ENCODE data around the gene PRM1.

The PRM1 gene, protein sequence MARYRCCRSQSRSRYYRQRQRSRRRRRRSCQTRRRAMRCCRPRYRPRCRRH

DNA sequence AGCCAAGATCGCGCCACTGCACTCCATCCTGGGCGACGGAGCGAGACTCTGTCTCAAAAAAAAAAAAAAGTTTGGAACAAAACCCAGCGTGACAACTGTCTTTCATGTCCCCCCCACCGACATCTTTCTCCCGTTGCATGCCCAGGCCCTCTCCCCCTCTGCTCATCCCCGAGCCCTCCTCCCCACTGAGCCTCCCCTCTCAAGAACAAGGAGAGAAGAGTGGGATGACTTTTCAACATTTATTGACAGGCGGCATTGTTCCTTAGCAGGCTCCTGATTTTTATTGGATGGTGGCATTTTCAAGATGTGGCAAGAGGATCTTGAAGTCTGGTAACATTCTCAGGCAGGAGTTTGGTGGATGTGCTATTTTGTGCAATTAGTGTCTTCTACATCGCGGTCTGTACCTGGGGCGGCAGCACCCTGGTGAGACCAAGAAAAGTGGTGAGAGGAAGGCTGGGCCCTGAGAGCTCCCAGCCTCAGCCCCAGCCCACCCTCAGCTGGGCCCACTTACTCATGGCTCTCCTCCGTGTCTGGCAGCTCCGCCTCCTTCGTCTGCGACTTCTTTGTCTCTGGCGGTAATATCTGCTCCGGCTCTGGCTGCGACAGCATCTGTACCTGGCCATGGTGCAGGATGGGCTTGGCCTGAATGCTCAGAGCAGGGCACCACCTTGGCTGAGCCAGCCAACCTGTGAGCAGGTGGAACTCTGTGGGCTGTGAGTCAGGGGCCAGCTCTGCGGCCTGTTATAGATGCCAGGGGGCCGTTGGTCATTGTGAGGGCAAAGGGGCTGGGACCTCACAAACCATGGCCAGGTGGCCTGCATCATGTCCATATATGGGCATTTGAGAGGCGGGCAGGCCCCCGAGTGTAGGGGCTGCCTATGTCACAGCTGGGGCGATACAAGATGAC lies at the start of gene PRM1:
Gene PRM1 (minus strand): TSS at position 715 of the 907 bp plus-strand sequence. CDS start 92 bp downstream, at position 623.
- DNase-seq, result no peak

- no peak for DNase-seq
Measured at GRCh38 chr16:11330526-11331237, 49.6 kb upstream of the PRM1 start.

GRCh38 chr16:11329891-11330290 lies 48.8 kb upstream of the PRM1 start:
- DNase-seq, result no peak

- no peak for DNase-seq
Measured at GRCh38 chr16:11329071-11329491, 48.0 kb upstream of the PRM1 start.

GRCh38 chr16:11328172-11329070 lies 47.3 kb upstream of the PRM1 start:
- DNase-seq, result peak; percentile 88 to 94 (median 94)

DNA sequence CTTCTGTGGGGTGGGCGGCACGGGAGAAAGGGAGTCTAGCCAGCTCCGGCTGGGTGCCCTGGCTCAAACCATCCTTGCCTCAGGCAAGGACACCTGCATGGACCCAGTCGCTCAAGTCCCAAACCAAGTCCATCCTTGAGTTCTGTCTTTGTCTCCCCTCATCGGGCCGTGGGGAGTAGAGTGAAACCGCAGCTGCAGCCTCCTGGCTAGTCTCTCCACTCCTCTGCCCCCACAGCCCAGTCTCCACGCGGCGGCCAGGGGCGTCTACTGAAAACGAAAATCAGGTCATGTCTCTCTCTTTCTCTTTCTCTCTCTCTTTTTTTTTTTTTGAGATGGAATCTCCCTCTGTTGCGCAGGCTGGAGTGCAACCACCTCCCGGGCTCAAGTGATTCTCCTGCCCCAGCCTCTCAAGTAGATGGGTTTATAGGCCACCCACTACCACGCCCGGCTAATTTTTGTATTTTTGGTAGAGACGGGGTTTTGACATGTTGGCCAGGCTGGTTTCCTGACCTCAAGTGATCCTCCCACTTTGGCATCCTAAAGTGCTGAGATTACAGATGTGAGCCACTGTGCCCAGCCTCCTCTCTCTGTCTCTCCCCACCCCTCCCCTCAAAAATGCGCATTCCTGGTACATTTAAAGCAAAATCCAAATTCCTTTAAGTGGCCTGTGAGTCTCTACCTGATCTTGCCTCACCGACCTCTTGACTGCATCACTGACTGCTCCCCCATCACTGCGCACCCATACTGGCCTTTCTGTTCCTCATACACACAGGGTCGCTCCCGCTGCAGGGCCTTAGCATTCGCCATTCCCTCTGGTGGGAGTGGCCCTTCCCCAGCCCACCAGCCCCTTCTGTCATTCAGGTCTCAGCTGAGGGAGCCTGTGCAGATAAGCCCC lies 46.4 kb upstream of the PRM1 start:
- no peak for DNase-seq

- no peak for DNase-seq
Measured at GRCh38 chr16:11326737-11327276, 45.7 kb upstream of the PRM1 start.

- DNase-seq, result peak; percentile 72 to 84 (median 75)
Measured at GRCh38 chr16:11326084-11326736, 45.1 kb upstream of the PRM1 start.

DNA sequence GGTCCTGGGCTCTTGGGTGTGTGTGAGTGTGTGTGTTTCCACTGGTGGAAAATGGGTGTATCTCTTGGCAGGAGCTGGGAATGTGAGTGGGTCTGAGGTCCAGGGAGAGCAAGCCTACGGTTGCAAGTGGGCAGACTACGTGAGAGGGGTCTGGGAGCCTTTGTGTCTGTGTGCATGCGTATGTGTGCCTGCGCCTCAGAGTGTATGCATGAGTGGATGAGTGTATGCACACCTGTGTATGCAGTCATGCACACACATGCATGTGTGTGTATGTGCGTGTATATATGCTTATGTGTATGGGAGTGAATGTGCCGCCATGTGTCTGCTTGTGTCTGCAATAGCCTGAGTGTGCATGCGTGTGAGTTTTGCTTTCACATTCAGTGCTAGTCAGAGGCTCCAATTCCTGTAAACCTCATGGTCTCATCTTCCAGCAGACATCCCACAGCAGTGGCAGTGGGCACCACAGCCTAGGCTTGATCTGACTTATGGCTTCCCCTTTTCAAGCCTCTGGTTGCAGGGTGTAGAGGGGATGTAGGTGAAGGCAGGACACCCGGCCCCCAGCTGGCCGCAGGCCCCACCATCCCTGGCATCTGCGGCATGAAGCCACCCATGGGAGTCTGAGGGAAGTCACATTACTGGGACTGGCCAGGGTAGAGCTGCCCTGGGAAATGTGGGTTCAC lies 44.4 kb upstream of the PRM1 start:
- peak; percentile 50 to 82 (median 63) for DNase-seq

GRCh38 chr16:11323551-11324336 lies 42.6 kb upstream of the PRM1 start:
- DNase-seq, result no peak

DNA sequence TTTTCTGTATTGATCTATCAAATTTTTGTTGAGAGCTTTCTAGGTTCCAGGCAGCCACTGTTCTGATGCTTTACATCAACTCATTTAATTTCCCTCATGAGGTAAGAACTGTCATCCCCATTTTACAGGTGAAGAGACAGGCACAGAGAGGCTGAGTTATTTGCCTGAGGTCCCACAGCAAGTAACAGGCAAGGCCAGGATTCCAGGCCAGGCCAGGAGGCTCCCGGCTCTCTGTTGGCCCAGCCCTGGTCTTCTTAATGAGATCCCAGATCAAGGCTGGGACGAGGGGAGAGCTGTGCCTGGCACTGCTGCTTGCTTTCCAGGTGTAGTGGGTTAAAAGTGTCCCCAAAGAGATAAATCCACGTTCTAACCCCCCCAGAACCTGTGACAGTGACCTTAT lies 41.7 kb upstream of the PRM1 start:
- DNase-seq, result no peak

DNA sequence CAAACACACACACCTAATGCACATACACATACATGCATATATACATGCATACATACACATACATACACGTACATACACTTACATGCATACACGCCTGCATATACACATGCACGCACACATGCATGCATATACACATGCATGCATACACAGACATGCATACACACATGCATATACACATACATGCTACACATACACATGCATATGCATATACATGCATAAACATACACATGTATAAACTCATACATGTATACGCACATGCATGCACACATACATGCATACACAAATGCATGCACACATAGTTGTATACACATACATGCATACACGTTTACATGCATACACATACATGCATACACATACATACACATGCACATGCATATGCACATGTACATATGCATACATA lies 40.5 kb upstream of the PRM1 start:
- DNase-seq, result no peak

DNA sequence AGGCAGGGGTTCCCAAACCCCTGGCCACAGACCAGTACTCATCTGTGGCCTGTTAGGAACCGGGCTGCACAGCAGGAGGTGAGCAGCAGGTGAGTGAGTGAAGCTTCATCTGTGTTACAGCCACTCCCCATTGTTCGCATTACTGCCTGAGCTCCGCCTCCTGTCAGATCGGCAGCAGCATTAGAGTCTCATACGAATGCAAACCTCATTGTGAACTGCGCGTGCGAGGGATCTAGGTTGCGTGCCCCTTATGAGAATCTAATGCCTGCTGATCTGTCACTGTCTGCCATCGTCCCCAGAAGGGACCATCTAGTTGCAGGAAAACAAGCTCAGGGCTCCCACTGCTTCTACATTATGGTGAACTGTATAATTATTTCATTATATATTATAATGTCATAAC lies 39.0 kb upstream of the PRM1 start:
- no peak for DNase-seq

- peak in 1 of 3 donors; percentile 23 for DNase-seq
Measured at GRCh38 chr16:11319529-11320146, 38.5 kb upstream of the PRM1 start.

DNA sequence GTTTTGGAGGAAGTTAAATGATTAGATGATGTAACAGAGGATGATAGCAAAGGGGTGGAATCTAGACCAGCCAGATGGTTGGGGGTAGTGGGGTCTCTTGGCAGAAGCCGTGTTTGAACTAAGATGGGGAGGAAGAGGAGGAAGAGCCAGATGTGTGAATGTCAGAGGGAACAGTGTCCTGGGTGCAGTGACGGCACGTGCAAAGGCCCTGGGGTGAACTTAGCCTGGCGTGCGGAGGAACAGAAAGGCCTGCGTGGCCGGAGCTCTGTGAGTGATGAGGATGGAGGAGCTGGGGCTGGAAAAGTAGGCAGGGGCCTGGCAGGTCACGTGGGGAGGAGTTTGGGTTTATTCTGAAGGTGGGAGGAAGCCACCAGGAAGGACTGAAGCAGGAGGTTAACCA lies 37.7 kb upstream of the PRM1 start:
- DNase-seq, result no peak

DNA sequence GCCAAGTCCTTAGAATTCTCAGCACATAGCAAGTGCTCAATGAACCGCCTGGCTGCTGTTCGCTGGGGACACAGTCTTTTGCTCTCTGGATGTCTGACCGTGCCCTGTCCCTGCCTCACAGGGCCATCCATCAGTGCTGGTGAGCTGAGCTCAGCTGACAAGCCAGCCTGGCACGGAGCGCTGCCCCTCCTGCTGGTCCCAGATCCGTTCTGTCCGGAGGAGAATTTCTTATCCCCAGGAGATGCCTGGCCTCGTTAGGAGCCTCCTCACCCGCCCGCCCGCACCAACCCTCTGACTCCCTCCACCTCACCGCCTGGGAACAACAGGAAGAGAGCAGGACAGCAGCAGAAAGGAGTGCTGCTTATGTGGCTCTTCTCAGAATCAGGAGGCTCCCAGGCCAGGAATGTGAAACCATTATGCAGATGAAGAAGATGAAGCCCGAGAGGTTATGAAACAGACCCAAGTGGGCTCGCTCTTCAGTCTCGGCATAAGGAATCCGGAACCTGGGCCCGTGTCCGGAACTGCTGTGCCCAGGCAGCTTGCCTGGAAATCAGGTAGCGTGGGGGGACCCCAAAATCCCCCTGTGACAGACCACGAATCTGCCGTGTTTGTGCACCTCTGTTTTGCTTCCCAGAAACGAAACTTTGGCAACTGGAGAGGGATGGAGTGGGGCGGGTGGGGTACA lies 35.3 kb upstream of the PRM1 start:
- DNase-seq, result no peak

DNA sequence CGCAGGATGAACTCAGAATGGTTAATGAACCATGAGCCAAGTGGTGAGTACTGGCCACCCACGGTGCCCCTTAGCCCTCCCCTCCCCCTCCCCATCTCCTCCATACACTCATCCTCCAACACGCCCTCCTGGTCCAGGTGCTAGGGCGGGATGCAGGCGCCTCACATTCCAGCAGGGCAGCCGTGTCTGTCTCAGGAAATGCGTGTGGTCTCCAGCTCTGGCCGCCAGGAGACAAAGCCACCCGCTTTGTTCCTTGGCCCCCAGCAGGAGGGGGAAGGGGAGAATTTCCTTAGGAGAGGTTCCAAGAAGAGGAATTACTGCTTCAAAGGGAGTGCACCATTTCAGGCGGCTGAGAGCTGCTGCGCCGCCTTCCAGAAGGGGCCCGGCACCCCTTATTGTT lies 34.4 kb upstream of the PRM1 start:
- DNase-seq, result no peak

GRCh38 chr16:11314309-11314894 lies 33.3 kb upstream of the PRM1 start:
- DNase-seq, result no peak
